HepG2 (cell line): ENCODE results near the gene RNF114. TPM values are rescaled to one million over a fixed set of nuclear protein-coding genes. Genes with fewer than 3 reads are reported as not detected.

Experiments
- FOSL1 ChIP-seq: sonication (generic); formaldehyde crosslinking; IDR thresholded peaks from 2 replicates; pipeline ENCODE4 v1.9.0; 2021; ENCODE audit warnings: missing genetic modification reagents, borderline replicate concordance
- FOSL2 ChIP-seq: sonication (generic); formaldehyde crosslinking; IDR thresholded peaks from 2 replicates; pipeline ENCODE4 v1.4.0; 2020; ENCODE audit warnings: missing genetic modification reagents
- HMGXB3 ChIP-seq: sonication (generic); formaldehyde crosslinking; IDR thresholded peaks from 2 replicates; pipeline ENCODE4 v1.4.0; 2020; ENCODE audit warnings: missing genetic modification reagents, borderline replicate concordance
- KDM2A ChIP-seq: sonication (generic); formaldehyde crosslinking; IDR thresholded peaks from 2 replicates; pipeline ENCODE4 v1.4.0; 2020; ENCODE audit warnings: low read depth, missing genetic modification reagents, borderline replicate concordance
- KLF6 ChIP-seq: IDR thresholded peaks from 2 replicates; pipeline ENCODE4 v1.8.0; 2016; ENCODE audit warnings: missing biosample characterization, missing genetic modification reagents
- MEIS2 ChIP-seq: sonication (generic); formaldehyde crosslinking; IDR thresholded peaks from 2 replicates; pipeline ENCODE4 v1.9.0; 2021; ENCODE audit warnings: mild to moderate bottlenecking, missing genetic modification reagents
- NR2C2 ChIP-seq: sonication (generic); formaldehyde crosslinking; IDR thresholded peaks from 2 replicates; pipeline ENCODE4 v1.4.0; 2020; ENCODE audit warnings: missing genetic modification reagents, mild to moderate bottlenecking, moderate library complexity, borderline replicate concordance
- RCOR2 ChIP-seq: IDR thresholded peaks from 2 replicates; pipeline ENCODE4 v1.6.1; 2016; ENCODE audit warnings: missing biosample characterization, missing genetic modification reagents
- TFAP4 ChIP-seq: sonication (generic); IDR thresholded peaks from 2 replicates; pipeline ENCODE4 v1.6.1; 2016; ENCODE audit warnings: low read depth, borderline replicate concordance
- THAP11 ChIP-seq: IDR thresholded peaks from 2 replicates; pipeline ENCODE4 v1.6.1; 2016; ENCODE audit warnings: missing biosample characterization, missing genetic modification reagents
- THAP7 ChIP-seq: sonication (generic); formaldehyde crosslinking; IDR thresholded peaks from 2 replicates; pipeline ENCODE4 v1.8.1; 2023; ENCODE audit warnings: mild to moderate bottlenecking, missing genetic modification reagents
- ZBTB20 ChIP-seq: sonication (generic); formaldehyde crosslinking; IDR thresholded peaks from 2 replicates; pipeline ENCODE4 v1.8.1; 2023; ENCODE audit warnings: missing genetic modification reagents, low read depth, mild to moderate bottlenecking, borderline replicate concordance
- ZNF768 ChIP-seq: sonication (generic); formaldehyde crosslinking; IDR thresholded peaks from 2 replicates; pipeline ENCODE4 v1.4.0; 2020; ENCODE audit warnings: missing genetic modification reagents
- polyA plus RNA-seq, 8 experiments: library from polyadenylated mRNA; depleted of rRNA in 3 of 8; stranded (reverse) in 7 of 8; unstranded in 1 of 8; fragments of >200 nt; fragmentation: Illumina TruSeq in 4 of 8; extraction: Trizol in 4 of 8; gene quantifications; 2 replicates each; pipeline versions ENCODE4 v1.2.1 to v1.2.3, GENCODE V29; 2011 to 2016; ENCODE audit warnings: low read depth in 4 of 8, missing spikeins in 1 of 8, mixed read lengths in 1 of 8; ENCODE audit not compliant: insufficient read depth in 1 of 8
- total RNA-seq, 5 experiments: library from RNA; depleted of rRNA; stranded (reverse); fragments of >200 nt; fragmentation: Illumina TruSeq; extraction: Trizol; gene quantifications; 2 replicates each; pipeline ENCODE4 v1.2.3, GENCODE V29; 2016; ENCODE audit warnings: low read depth in 1 of 5
- TF ChIP-seq, protein P1 (sequence below): IDR thresholded peaks from 2 replicates; pipeline ENCODE4 v1.4.0; 2020; ENCODE audit warnings: mild to moderate bottlenecking, missing genetic modification reagents

RNF114 gene
- total and polyA plus RNA-seq, 2 of the 13 experiments (the other 11 are each of a cell fraction or from before 2014, with no cell fraction given), result 119 to 126 TPM

DNA sequence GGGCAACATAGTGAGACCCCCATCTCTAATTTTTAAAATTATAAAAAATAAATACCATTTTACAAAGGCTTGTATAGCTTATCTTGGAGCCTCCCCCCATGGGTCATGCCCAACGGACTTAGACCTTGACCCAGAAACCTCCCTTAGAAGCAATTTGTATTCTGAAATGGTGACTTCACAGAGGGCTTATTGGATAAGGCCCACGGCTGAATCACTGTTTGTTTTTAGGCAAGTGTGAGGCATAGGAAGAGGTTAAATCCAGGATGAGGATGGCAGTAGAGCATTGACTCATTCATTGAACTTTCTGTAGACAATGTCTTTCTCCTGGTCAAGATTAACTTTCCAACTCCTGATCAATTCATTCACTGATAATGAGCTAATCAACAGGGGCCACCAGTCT lies 40.3 kb downstream of the RNF114 start (continued):
- TF ChIP-seq ZNF768 (CRISPR knock-in tag), result no peak
- 0 out of 2 replicates have a peak, but pooled peaks have one; percentile 38 for TF ChIP-seq THAP11 (CRISPR knock-in tag)
- TF ChIP-seq FOSL1 (CRISPR knock-in tag), result peak; percentile 42; the same call in 1 of the 2 replicates
- TF ChIP-seq KLF6 (CRISPR knock-in tag), result 0 out of 2 replicates have a peak, but pooled peaks have one; percentile 26
- no peak for TF ChIP-seq MEIS2 (CRISPR knock-in tag)
- 0 out of 2 replicates have a peak, but pooled peaks have one; percentile 19 for TF ChIP-seq ZBTB20 (CRISPR knock-in tag)
- peak; percentile 93 for TF ChIP-seq FOSL2
- TF ChIP-seq RCOR2 (CRISPR knock-in tag), result peak; percentile 61; the same call in 1 of the 2 replicates
- TF ChIP-seq KDM2A (CRISPR knock-in tag), result no peak
- no peak for TF ChIP-seq THAP7 (CRISPR knock-in tag)
- TF ChIP-seq TFAP4, result no peak
- TF ChIP-seq NR2C2, result peak; percentile 65; the same call in 1 of the 2 replicates
- TF ChIP-seq, protein P1, sequence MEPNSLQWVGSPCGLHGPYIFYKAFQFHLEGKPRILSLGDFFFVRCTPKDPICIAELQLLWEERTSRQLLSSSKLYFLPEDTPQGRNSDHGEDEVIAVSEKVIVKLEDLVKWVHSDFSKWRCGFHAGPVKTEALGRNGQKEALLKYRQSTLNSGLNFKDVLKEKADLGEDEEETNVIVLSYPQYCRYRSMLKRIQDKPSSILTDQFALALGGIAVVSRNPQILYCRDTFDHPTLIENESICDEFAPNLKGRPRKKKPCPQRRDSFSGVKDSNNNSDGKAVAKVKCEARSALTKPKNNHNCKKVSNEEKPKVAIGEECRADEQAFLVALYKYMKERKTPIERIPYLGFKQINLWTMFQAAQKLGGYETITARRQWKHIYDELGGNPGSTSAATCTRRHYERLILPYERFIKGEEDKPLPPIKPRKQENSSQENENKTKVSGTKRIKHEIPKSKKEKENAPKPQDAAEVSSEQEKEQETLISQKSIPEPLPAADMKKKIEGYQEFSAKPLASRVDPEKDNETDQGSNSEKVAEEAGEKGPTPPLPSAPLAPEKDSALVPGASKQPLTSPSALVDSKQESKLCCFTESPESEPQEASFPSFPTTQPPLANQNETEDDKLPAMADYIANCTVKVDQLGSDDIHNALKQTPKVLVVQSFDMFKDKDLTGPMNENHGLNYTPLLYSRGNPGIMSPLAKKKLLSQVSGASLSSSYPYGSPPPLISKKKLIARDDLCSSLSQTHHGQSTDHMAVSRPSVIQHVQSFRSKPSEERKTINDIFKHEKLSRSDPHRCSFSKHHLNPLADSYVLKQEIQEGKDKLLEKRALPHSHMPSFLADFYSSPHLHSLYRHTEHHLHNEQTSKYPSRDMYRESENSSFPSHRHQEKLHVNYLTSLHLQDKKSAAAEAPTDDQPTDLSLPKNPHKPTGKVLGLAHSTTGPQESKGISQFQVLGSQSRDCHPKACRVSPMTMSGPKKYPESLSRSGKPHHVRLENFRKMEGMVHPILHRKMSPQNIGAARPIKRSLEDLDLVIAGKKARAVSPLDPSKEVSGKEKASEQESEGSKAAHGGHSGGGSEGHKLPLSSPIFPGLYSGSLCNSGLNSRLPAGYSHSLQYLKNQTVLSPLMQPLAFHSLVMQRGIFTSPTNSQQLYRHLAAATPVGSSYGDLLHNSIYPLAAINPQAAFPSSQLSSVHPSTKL, result peak; percentile 76
- TF ChIP-seq HMGXB3 (CRISPR knock-in tag), result peak; percentile 29; the same call in 1 of the 2 replicates
